ENCODE results near the gene TMEM156.

TMEM156 gene

GRCh38 chr4:38957261-38957815 is 74.9 kb downstream of the TMEM156 start:
- DNase-seq (ENCODE audit: low read depth): no peak
- H3K4me3 ChIP-seq (ENCODE audit: control insufficient read depth, low read depth, low read length): no peak overlapping the region
- TF ChIP-seq CTCF (IDR thresholded peaks at IDR 0.05; ENCODE audit: control insufficient read depth, insufficient read depth, low read depth, low read length, missing control alignments): no peak

- TF ChIP-seq CTCF (IDR thresholded peaks at IDR 0.05; ENCODE audit: control insufficient read depth, insufficient read depth, low read depth, low read length, missing control alignments): no peak
- no peak for DNase-seq (ENCODE audit: low read depth)
- H3K4me3 ChIP-seq (ENCODE audit: control insufficient read depth, low read depth, low read length): no peak overlapping the region
These were observed 76.3 kb downstream of the TMEM156 start for GRCh38 chr4:38955957-38956356.

- no peak overlapping the region for H3K4me3 ChIP-seq (ENCODE audit: control insufficient read depth, low read depth, low read length)
- no peak for TF ChIP-seq CTCF (IDR thresholded peaks at IDR 0.05; ENCODE audit: control insufficient read depth, insufficient read depth, low read depth, low read length, missing control alignments)
- no peak for DNase-seq (ENCODE audit: low read depth)
These were observed 77.5 kb downstream of the TMEM156 start for GRCh38 chr4:38954727-38955126.

GRCh38 chr4:38952017-38952416 is 80.2 kb downstream of the TMEM156 start:
- DNase-seq (ENCODE audit: low read depth): no peak
- no peak overlapping the region for H3K4me3 ChIP-seq (ENCODE audit: control insufficient read depth, low read depth, low read length)
- no peak for TF ChIP-seq CTCF (IDR thresholded peaks at IDR 0.05; ENCODE audit: control insufficient read depth, insufficient read depth, low read depth, low read length, missing control alignments)

- H3K4me3 ChIP-seq (ENCODE audit: control insufficient read depth, low read depth, low read length): no peak overlapping the region
- no peak for TF ChIP-seq CTCF (IDR thresholded peaks at IDR 0.05; ENCODE audit: control insufficient read depth, insufficient read depth, low read depth, low read length, missing control alignments)
- DNase-seq (ENCODE audit: low read depth): no peak
These were observed 80.6 kb downstream of the TMEM156 start for GRCh38 chr4:38951598-38951997.

GRCh38 chr4:38950734-38951133 is 81.5 kb downstream of the TMEM156 start:
- no peak for DNase-seq (ENCODE audit: low read depth)
- no peak for TF ChIP-seq CTCF (IDR thresholded peaks at IDR 0.05; ENCODE audit: control insufficient read depth, insufficient read depth, low read depth, low read length, missing control alignments)
- H3K4me3 ChIP-seq (ENCODE audit: control insufficient read depth, low read depth, low read length): no peak overlapping the region

- no peak for DNase-seq (ENCODE audit: low read depth)
- H3K4me3 ChIP-seq (ENCODE audit: control insufficient read depth, low read depth, low read length): no peak overlapping the region
- no peak for TF ChIP-seq CTCF (IDR thresholded peaks at IDR 0.05; ENCODE audit: control insufficient read depth, insufficient read depth, low read depth, low read length, missing control alignments)
These were observed 82.0 kb downstream of the TMEM156 start for GRCh38 chr4:38950159-38950558.
